Keratinocyte (primary cell): ENCODE data around the gene ENPP3.

Source experiments
- EZH2 ChIP-seq: IDR thresholded peaks from one replicate; pipeline ENCODE4 v1.6.1; 2012; ENCODE audit warnings: inconsistent platforms, mild to moderate bottlenecking, low read length, moderate library complexity
- TF ChIP-seq, protein P1 (sequence below), 3 experiments: IDR thresholded peaks in 1 of 3; conservative IDR thresholded peaks in 1 of 3; optimal IDR thresholded peaks in 1 of 3; 2 replicates in 2 of 3; 3 replicates in 1 of 3; pipeline versions ENCODE3 to v1.5.1; 2011; ENCODE audit warnings: low read length in 3 of 3, mild to moderate bottlenecking in 3 of 3, moderate library complexity in 2 of 3, control low read depth in 1 of 3, inconsistent platforms in 1 of 3; ENCODE audit not compliant: insufficient read depth in 2 of 3; ENCODE audit errors: extremely low read depth in 1 of 3

DNA sequence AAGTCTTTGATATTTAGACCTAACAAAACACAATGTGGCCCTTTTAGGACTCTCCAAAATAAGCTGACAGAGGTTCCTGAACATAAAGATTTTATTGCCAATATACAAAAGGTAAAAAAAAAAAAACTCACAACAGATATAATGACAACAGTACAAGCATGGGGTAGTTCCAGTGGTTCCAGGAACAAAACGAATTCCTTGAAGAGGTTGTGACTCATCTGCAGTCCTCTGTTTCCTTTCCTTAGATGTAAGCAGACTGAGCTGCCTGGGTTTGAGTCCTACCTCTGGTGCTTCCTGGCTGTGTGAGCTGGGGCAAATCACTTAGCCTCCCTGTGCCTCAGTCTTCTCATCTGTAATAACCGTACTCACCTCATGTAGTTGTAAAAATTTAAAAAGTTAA, 87.0 kb downstream of the ENPP3 start:
- TF ChIP-seq, protein P1, sequence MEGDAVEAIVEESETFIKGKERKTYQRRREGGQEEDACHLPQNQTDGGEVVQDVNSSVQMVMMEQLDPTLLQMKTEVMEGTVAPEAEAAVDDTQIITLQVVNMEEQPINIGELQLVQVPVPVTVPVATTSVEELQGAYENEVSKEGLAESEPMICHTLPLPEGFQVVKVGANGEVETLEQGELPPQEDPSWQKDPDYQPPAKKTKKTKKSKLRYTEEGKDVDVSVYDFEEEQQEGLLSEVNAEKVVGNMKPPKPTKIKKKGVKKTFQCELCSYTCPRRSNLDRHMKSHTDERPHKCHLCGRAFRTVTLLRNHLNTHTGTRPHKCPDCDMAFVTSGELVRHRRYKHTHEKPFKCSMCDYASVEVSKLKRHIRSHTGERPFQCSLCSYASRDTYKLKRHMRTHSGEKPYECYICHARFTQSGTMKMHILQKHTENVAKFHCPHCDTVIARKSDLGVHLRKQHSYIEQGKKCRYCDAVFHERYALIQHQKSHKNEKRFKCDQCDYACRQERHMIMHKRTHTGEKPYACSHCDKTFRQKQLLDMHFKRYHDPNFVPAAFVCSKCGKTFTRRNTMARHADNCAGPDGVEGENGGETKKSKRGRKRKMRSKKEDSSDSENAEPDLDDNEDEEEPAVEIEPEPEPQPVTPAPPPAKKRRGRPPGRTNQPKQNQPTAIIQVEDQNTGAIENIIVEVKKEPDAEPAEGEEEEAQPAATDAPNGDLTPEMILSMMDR (optimal IDR thresholded peaks at IDR 0.05 in 1 of 3, IDR thresholded peaks at IDR 0.05 in 1 of 3, conservative IDR thresholded peaks at IDR 0.05 in 1 of 3; ENCODE audit: extremely low read depth in 1 of 3, insufficient read depth in 2 of 3, low read length in 3 of 3), result no peak
- TF ChIP-seq EZH2, result no peak
